Dedifferentiated amniotic fluid mesenchymal stem cell (primary cell): Measurements from ENCODE around the gene IGF2BP2.

Experiments used
- DNase-seq: peaks from one replicate; pipeline ENCODE4 v3.0.0-alpha.2; 2016; ENCODE audit errors: extremely low spot score

The IGF2BP2 gene

GRCh38 chr3:185837414-185837813 is 12.6 kb upstream of the IGF2BP2 start:
- DNase-seq, result no peak

- DNase-seq, result peak; percentile 17
Measured at GRCh38 chr3:185831990-185832389, 7.1 kb upstream of the IGF2BP2 start.

GRCh38 chr3:185831195-185831594 is 6.4 kb upstream of the IGF2BP2 start:
- no peak for DNase-seq

GRCh38 chr3:185830018-185830797 is 5.4 kb upstream of the IGF2BP2 start:
- no peak for DNase-seq

- DNase-seq, result no peak
Measured at GRCh38 chr3:185828755-185829154, 3.9 kb upstream of the IGF2BP2 start.

- no peak for DNase-seq
Measured at GRCh38 chr3:185827595-185828344, 2.9 kb upstream of the IGF2BP2 start.

- DNase-seq, result peak; percentile 48
Measured at GRCh38 chr3:185825639-185826481, 1.0 kb upstream of the IGF2BP2 start.

GRCh38 chr3:185824051-185825005 is 514 bp downstream of the IGF2BP2 start:
- DNase-seq, result no peak

GRCh38 chr3:185823078-185824044 is 1.5 kb downstream of the IGF2BP2 start:
- DNase-seq, result no peak

- peak; percentile 55 for DNase-seq
Measured at GRCh38 chr3:185822221-185823000, 2.4 kb downstream of the IGF2BP2 start.

GRCh38 chr3:185820973-185821758 is 3.7 kb downstream of the IGF2BP2 start:
- peak; percentile 90 for DNase-seq

- DNase-seq, result no peak
Measured at GRCh38 chr3:185818267-185818875, 6.5 kb downstream of the IGF2BP2 start.

- no peak for DNase-seq
Measured at GRCh38 chr3:185815391-185816282, 9.2 kb downstream of the IGF2BP2 start.

- DNase-seq, result peak; percentile 53
Measured at GRCh38 chr3:185813691-185814215, 11.1 kb downstream of the IGF2BP2 start.

- DNase-seq, result peak; percentile 45
Measured at GRCh38 chr3:185813205-185813604, 11.6 kb downstream of the IGF2BP2 start.

- DNase-seq, result peak; percentile 20
Measured at GRCh38 chr3:185807445-185808068, 17.3 kb downstream of the IGF2BP2 start.
